Measurements from ENCODE around the gene RALGPS1.

RALGPS1 gene

DNA sequence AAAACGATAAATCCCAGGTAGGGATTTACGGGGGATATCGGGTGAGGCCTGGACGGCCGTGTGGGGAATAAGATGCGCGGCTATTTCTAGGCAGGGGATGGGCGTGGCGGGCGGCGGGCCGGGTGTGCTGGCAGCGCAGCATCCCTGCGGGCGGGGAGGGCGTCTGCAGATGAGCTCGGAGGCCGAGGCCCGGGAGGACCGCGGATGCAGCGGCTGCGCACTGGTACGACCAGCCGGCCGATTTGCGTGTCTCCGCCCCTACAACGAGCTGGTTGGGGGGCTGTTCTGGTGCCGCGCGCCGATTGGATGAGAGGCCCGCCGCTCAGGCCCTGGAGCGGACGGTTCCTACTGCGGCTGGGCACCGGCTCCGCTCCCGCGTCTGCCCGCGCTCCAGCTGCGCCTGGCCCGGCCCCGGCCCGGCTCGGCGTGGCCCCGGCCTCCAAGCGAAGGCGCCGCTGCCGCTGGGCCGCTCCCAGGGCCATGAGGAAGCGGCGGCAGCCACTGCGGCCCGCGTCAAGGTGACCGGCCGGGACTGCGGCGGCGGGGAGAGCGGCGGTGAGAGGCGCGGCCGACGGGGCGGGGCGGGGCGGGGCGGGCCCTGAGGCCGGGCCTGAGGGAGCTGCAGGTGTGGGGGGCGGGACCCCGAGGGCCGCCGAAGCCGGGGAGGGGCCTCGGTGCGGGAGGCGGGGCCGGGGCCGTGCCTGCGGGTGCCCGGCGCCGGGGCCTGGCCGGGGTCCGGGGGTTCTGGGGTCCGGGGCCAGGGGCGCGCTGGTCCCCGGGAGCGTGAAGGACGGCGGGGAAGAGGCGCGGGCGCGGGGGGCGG lies at the start of gene RALGPS1:
Gene RALGPS1, plus strand, starts transcription at position 325 of the 823 bp plus-strand sequence. CDS start 47,508 bp downstream, outside the sequence.
- TF ChIP-seq GATA2 (IDR thresholded peaks at IDR 0.05; ENCODE audit: low read depth, low read length) (no peak), GATA3 (IDR thresholded peaks at IDR 0.05; ENCODE audit: low read depth, low read length) (no peak)

DNA sequence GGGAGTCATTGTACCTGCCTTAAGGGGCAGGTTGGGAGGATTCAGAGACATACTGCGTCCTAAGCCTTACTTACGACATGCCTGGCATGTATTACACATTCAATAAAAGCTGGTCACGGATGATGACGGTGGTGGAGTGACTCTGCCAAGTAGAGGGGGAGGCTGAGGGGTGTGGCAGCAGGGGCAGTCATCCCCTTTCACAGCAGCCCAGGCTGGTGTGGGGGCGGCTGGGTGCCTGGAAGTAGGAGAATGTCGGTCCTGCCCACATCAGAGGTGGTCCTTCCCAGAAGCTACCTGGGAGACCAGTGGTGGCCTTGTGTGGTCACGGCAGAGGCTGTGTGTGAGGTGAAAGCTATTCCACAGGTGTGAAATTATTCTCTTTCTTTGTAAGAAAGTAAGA lies 45.2 kb upstream of the RALGPS1 start:
- TF ChIP-seq GATA3 (IDR thresholded peaks at IDR 0.05; ENCODE audit: low read depth, low read length) (no peak), GATA2 (IDR thresholded peaks at IDR 0.05; ENCODE audit: low read depth, low read length) (no peak)

GRCh38 chr9:126872516-126872915 lies 42.1 kb upstream of the RALGPS1 start:
- TF ChIP-seq GATA3 (IDR thresholded peaks at IDR 0.05; ENCODE audit: low read depth, low read length) (no peak), GATA2 (IDR thresholded peaks at IDR 0.05; ENCODE audit: low read depth, low read length) (no peak)

DNA sequence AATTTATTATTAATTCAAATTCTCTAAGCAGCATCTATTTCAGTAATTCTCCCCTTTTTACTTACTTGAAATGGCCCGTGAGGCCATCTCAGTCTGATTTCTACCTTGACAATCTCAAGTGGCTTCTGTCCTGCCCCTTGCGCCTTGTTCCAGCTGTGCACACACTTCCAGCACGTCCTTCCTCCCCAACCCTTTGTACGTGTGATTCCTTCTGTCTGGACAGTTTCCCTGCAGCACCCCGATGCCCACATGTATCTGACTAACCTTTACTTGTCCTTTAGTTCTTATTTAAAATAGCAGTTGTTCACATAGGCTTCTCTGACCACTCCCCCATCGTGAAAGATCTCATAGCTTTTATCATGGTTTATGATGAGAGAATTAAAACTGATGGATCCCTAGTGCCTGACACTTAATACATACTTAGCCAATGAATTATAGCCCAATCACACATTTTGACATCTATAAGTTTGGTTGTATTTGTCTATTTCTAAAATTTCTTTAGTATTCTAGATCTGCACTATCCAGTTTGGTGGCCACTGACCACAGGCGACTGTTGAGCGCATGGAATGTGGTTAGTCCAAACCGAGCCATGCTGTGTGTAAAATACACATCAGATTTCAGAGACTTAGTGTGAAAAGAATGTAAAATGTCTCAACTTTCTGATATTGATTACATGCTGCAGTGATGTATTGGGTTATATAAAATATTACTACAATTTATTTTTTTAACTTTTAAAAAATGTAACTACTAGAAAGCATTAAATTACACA lies 39.9 kb upstream of the RALGPS1 start:
- TF ChIP-seq GATA2 (IDR thresholded peaks at IDR 0.05; ENCODE audit: low read depth, low read length) (no peak), GATA3 (IDR thresholded peaks at IDR 0.05; ENCODE audit: low read depth, low read length) (no peak)

GRCh38 chr9:126875756-126876510 lies 38.6 kb upstream of the RALGPS1 start:
- TF ChIP-seq GATA2 (IDR thresholded peaks at IDR 0.05; ENCODE audit: low read depth, low read length) (no peak), GATA3 (IDR thresholded peaks at IDR 0.05; ENCODE audit: low read depth, low read length) (no peak)

DNA sequence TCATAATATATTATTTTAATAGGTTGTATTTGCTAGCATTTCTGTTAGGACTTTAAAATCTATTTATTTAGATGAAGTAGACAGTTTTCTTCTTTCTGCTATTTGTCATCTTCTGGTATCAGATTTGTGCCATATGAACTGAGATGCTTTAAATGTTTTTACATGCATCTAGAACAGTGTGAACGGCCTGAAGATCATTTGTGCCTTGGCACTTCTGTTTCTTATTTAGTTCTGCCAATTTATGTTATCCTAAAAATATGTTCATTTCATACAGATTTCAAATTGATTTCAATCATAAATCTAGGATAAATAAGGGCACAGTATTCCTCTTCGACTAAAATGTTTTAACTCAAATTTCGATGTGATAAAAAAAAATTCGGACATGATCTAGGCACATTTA lies 38.1 kb upstream of the RALGPS1 start:
- no peak for TF ChIP-seq GATA2 (IDR thresholded peaks at IDR 0.05; ENCODE audit: low read depth, low read length)

GRCh38 chr9:126877418-126877817 lies 37.2 kb upstream of the RALGPS1 start:
- TF ChIP-seq GATA2 (IDR thresholded peaks at IDR 0.05; ENCODE audit: low read depth, low read length) = no peak
- no peak for TF ChIP-seq GATA3 (IDR thresholded peaks at IDR 0.05; ENCODE audit: low read depth, low read length)

- TF ChIP-seq GATA3 (IDR thresholded peaks at IDR 0.05; ENCODE audit: low read depth, low read length) (no peak), GATA2 (IDR thresholded peaks at IDR 0.05; ENCODE audit: low read depth, low read length) (no peak)
Observed at GRCh38 chr9:126879288-126879687, 35.3 kb upstream of the RALGPS1 start.

GRCh38 chr9:126880226-126880946 lies 34.2 kb upstream of the RALGPS1 start:
- TF ChIP-seq GATA3 (IDR thresholded peaks at IDR 0.05; ENCODE audit: low read depth, low read length) = no peak
- no peak for TF ChIP-seq GATA2 (IDR thresholded peaks at IDR 0.05; ENCODE audit: low read depth, low read length)

DNA sequence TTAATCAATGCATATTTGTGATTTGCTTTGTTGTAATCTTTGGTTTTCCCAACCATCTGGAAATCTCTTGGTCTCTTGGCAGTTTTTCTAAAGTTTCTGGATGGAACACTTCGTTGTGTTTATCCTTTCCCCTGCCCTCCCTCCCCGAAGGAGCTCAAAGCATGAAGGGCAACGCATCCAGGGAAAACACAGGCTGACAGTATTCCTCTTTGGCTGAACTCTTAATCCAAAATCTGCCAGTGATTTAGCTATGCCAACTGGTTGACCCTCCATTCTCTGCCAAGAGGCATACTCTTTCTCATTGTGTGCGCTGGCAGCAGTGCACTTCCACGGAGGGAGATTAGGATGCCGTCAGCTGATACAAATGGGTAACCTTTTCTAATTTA lies 33.6 kb upstream of the RALGPS1 start:
- TF ChIP-seq GATA3 (IDR thresholded peaks at IDR 0.05; ENCODE audit: low read depth, low read length) (no peak), GATA2 (IDR thresholded peaks at IDR 0.05; ENCODE audit: low read depth, low read length) (no peak)

DNA sequence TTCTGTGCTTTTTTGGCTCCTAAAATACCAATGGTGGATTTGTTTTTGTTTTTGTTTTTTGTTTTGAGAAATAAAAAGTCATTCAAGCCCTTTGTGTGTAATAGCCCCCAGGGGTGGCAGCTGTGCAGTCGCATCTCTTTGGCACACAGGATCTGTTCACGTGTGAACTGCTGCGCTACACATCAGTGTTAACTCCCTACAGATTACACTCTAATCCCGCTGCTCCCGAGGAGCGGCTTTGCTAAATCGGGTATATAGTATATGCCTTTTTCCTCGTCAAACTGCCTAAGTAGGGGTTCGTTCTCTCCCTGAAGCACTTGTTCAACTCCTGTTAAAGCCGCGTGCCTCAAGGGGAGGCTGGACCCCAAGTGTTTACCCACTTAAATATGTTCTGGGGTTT lies 31.8 kb upstream of the RALGPS1 start:
- no peak for TF ChIP-seq GATA2 (IDR thresholded peaks at IDR 0.05; ENCODE audit: low read depth, low read length)
- no peak for TF ChIP-seq GATA3 (IDR thresholded peaks at IDR 0.05; ENCODE audit: low read depth, low read length)

GRCh38 chr9:126883636-126884035 lies 30.9 kb upstream of the RALGPS1 start:
- TF ChIP-seq GATA2 (IDR thresholded peaks at IDR 0.05; ENCODE audit: low read depth, low read length) (no peak), GATA3 (IDR thresholded peaks at IDR 0.05; ENCODE audit: low read depth, low read length) (no peak)

DNA sequence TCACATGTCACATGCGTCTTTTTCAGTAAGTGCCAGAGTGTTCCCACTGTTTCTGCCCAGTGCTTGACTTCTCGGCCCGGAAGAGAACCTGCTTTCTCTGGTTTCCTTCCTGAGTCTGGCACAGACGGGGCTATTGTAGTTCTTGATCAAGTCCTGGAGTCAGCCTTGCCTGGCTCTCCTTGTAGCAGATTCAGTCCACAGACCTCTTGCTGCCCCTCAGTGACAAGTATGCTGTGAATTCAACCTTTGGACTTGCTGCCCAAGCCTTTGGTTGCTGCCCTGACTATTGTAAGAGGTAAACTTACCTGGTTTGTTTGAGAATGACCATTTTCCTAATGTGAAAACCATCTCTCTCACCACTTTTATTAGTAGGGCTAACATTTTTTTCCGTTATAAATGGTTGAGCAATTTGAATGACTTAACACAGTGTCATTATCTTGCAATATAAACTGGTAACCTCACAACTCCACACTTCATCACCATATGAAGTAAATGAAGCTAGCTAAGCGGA lies 29.4 kb upstream of the RALGPS1 start:
- no peak for TF ChIP-seq GATA2 (IDR thresholded peaks at IDR 0.05; ENCODE audit: low read depth, low read length)
- no peak for TF ChIP-seq GATA3 (IDR thresholded peaks at IDR 0.05; ENCODE audit: low read depth, low read length)

Measured in SH-SY5Y (cell line).